CD14-positive monocyte (primary cell): ENCODE results near the gene OPRM1. TPM values are rescaled to one million over a fixed set of nuclear protein-coding genes. Genes with fewer than 3 reads are reported as not detected.

Experiments
- DNase-seq, 3 donors: peaks; one replicate each; pipeline ENCODE4 v3.0.0-alpha.2; 2011 to 2022
- H2AFZ ChIP-seq: 2 replicates; pipeline ENCODE4 v1.6.0; 2012; ENCODE audit warnings: mild to moderate bottlenecking, low read depth, low read length, inconsistent platforms; ENCODE audit not compliant: insufficient read depth, poor library complexity, severe bottlenecking
- H3K27ac ChIP-seq, 2 donors: 1 replicate in 1 of 2; 2 replicates in 1 of 2; pipeline ENCODE4 v1.5.1; 2012 to 2013; ENCODE audit warnings: low read length in 2 of 2, control low read depth in 1 of 2, inconsistent platforms in 1 of 2, low read depth in 1 of 2, mild to moderate bottlenecking in 1 of 2
- H3K27me3 ChIP-seq, 2 donors: one replicate each; pipeline versions ENCODE4 v1.6.0 to v1.6.1; 2011 to 2013; ENCODE audit warnings: low read length in 2 of 2; ENCODE audit not compliant: control insufficient read depth in 2 of 2, insufficient read depth in 2 of 2
- H3K36me3 ChIP-seq, 2 donors: replicated peaks in 1 of 2; 1 replicate in 1 of 2; 2 replicates in 1 of 2; pipeline versions ENCODE4 v1.5.1 to v1.6.1; 2012 to 2013; ENCODE audit warnings: low read length in 2 of 2, control low read depth in 1 of 2, inconsistent platforms in 1 of 2, mild to moderate bottlenecking in 1 of 2; ENCODE audit not compliant: insufficient read depth in 2 of 2, control insufficient read depth in 1 of 2
- H3K4me1 ChIP-seq, 2 donors: 1 replicate in 1 of 2; 2 replicates in 1 of 2; pipeline versions ENCODE4 v1.5.1 to v1.6.1; 2012 to 2013; ENCODE audit warnings: low read length in 2 of 2, control low read depth in 1 of 2, inconsistent platforms in 1 of 2, mild to moderate bottlenecking in 1 of 2, moderate library complexity in 1 of 2; ENCODE audit not compliant: insufficient read depth in 2 of 2, control insufficient read depth in 1 of 2
- H3K4me2 ChIP-seq: replicated peaks from 2 replicates; pipeline ENCODE3; 2012; ENCODE audit warnings: low read length, moderate library complexity, mild to moderate bottlenecking; ENCODE audit not compliant: poor library complexity, severe bottlenecking; ENCODE audit errors: extremely low read depth
- H3K4me3 ChIP-seq, 3 experiments: fragments of 200-600 bp in 1 of 3; sonication (generic) in 1 of 3; replicated peaks in 1 of 3; 1 replicate in 2 of 3; 2 replicates in 1 of 3; pipeline ENCODE4 v1.5.1; 2011 to 2013; ENCODE audit warnings: low read length in 3 of 3, mild to moderate bottlenecking in 3 of 3, control low read depth in 2 of 3, low read depth in 2 of 3, inconsistent platforms in 1 of 3, moderate library complexity in 1 of 3
- H3K79me2 ChIP-seq: 2 replicates; pipeline ENCODE4 v1.6.0; 2012; ENCODE audit warnings: mild to moderate bottlenecking, control low read depth, inconsistent platforms, low read length, moderate library complexity; ENCODE audit not compliant: insufficient read depth
- H3K9ac ChIP-seq: 2 replicates; pipeline ENCODE4 v1.6.0; 2017; ENCODE audit warnings: low read length, mild to moderate bottlenecking; ENCODE audit not compliant: insufficient read depth, poor library complexity, severe bottlenecking
- H3K9me3 ChIP-seq, 2 donors: replicated peaks in 1 of 2; 1 replicate in 1 of 2; 2 replicates in 1 of 2; pipeline versions ENCODE4 v1.5.1 to v1.6.1; 2012 to 2013; ENCODE audit warnings: low read length in 2 of 2, control low read depth in 1 of 2; ENCODE audit not compliant: control insufficient read depth in 1 of 2, insufficient read depth in 1 of 2
- H4K20me1 ChIP-seq: 2 replicates; pipeline ENCODE4 v1.6.0; 2012; ENCODE audit warnings: mild to moderate bottlenecking, low read length, control low read depth, moderate library complexity; ENCODE audit not compliant: insufficient read depth
- H3K27ac Mint-ChIP-seq, 7 donors: one replicate each; pipeline ENCODE4 v1.8.0; 2020; ENCODE audit warnings: mild to moderate bottlenecking in 7 of 7, mixed read lengths in 7 of 7, moderate library complexity in 6 of 7, inconsistent platforms in 2 of 7
- H3K27me3 Mint-ChIP-seq, 3 donors: one replicate each; pipeline ENCODE4 v1.8.0; 2021 to 2022; ENCODE audit warnings: low read depth in 3 of 3, mild to moderate bottlenecking in 3 of 3, mixed read lengths in 3 of 3, moderate library complexity in 3 of 3, inconsistent platforms in 1 of 3
- H3K36me3 Mint-ChIP-seq, 2 donors: one replicate each; pipeline ENCODE4 v1.8.0; 2020; ENCODE audit warnings: mixed read lengths in 2 of 2, inconsistent platforms in 1 of 2, mild to moderate bottlenecking in 1 of 2
- H3K4me1 Mint-ChIP-seq: one replicate; pipeline ENCODE4 v1.8.0; 2020; ENCODE audit warnings: mild to moderate bottlenecking, mixed read lengths
- H3K4me3 Mint-ChIP-seq, 2 donors: one replicate each; pipeline ENCODE4 v1.8.0; 2020; ENCODE audit warnings: mild to moderate bottlenecking in 2 of 2, mixed read lengths in 2 of 2, moderate library complexity in 1 of 2
- H3K9me3 Mint-ChIP-seq, 7 donors: one replicate each; pipeline ENCODE4 v1.8.0; 2020 to 2022; ENCODE audit warnings: mixed read lengths in 7 of 7, mild to moderate bottlenecking in 6 of 7, moderate library complexity in 6 of 7, inconsistent platforms in 2 of 7
- WGBS: methylation state at CpG from one replicate; pipeline ENCODE4 v1.1.5; 2013; ENCODE audit warnings: missing lambda C conversion rate; ENCODE audit not compliant: insufficient coverage; 5-methylcytosine and 5-hydroxymethylcytosine counted together
- intact Hi-C, 2 donors: fragments of 100-400 bp; cut with micrococcal nuclease; formaldehyde crosslinking; loops; one replicate each; pipeline versions ENCODE4 v1.15.0 to v1.15.1; 2023
- polyA plus RNA-seq, 3 donors: library from polyadenylated mRNA; depleted of rRNA in 1 of 3; unstranded in 2 of 3; stranded (reverse) in 1 of 3; fragments of 300-500 nt in 2 of 3; fragments of >200 nt in 1 of 3; fragmentation: Illumina TruSeq in 2 of 3; gene quantifications; 1 replicate in 2 of 3; 2 replicates in 1 of 3; pipeline ENCODE4 v1.2.3, GENCODE V29; 2012 to 2021
- TF ChIP-seq, protein P1 (sequence below): fragments of 200-600 bp; IDR thresholded peaks from one replicate; pipeline ENCODE4 v1.8.0; 2022; ENCODE audit warnings: antibody characterized with exemption, mild to moderate bottlenecking

The OPRM1 gene
- polyA plus RNA-seq, 3 donors, result not detected

- Histone ChIP-seq H3K9me3 (no peaks in the 10 kb centered on the region), H3K36me3 (peaks cover 41 to 70% of the 10 kb centered on the region in 2 donors), H3K79me2 (peaks cover 80% of the 10 kb centered on the region), H4K20me1 (peaks cover 45% of the 10 kb centered on the region), H3K9ac (no peak overlapping the region), H3K4me3 (no peak overlapping the region), H3K27me3 (no peaks in the 10 kb centered on the region), H2AFZ (no peak overlapping the region), H3K27ac (peak overlapping the region in 1 of 2 donors; percentile 46), H3K4me2 (no peak overlapping the region), H3K4me1 (peaks cover 4 to 17% of the 10 kb centered on the region in 2 donors)
- H3K27ac Mint-ChIP-seq, result peak overlapping the region in 5 of 7 donors; percentile 31 to 80 (median 61)
- H3K4me1 Mint-ChIP-seq, result peaks cover 14% of the 10 kb centered on the region
- TF ChIP-seq, protein P1, sequence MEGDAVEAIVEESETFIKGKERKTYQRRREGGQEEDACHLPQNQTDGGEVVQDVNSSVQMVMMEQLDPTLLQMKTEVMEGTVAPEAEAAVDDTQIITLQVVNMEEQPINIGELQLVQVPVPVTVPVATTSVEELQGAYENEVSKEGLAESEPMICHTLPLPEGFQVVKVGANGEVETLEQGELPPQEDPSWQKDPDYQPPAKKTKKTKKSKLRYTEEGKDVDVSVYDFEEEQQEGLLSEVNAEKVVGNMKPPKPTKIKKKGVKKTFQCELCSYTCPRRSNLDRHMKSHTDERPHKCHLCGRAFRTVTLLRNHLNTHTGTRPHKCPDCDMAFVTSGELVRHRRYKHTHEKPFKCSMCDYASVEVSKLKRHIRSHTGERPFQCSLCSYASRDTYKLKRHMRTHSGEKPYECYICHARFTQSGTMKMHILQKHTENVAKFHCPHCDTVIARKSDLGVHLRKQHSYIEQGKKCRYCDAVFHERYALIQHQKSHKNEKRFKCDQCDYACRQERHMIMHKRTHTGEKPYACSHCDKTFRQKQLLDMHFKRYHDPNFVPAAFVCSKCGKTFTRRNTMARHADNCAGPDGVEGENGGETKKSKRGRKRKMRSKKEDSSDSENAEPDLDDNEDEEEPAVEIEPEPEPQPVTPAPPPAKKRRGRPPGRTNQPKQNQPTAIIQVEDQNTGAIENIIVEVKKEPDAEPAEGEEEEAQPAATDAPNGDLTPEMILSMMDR, result no peak
- intact Hi-C loops, result no loop called here
- peaks cover 59 to 81% of the 10 kb centered on the region in 2 donors for H3K36me3 Mint-ChIP-seq
- peaks cover 0 to 2% (median 0%) of the 10 kb centered on the region in 3 donors for H3K27me3 Mint-ChIP-seq
- no peak overlapping the region for H3K4me3 Mint-ChIP-seq
- 94% methylated on average over 7 of the region's 8 CpGs for WGBS
- no peaks in the 10 kb centered on the region for H3K9me3 Mint-ChIP-seq
- no peak for DNase-seq
These were observed 202.5 kb downstream of the OPRM1 start for GRCh38 chr6:154241581-154241980.

DNA sequence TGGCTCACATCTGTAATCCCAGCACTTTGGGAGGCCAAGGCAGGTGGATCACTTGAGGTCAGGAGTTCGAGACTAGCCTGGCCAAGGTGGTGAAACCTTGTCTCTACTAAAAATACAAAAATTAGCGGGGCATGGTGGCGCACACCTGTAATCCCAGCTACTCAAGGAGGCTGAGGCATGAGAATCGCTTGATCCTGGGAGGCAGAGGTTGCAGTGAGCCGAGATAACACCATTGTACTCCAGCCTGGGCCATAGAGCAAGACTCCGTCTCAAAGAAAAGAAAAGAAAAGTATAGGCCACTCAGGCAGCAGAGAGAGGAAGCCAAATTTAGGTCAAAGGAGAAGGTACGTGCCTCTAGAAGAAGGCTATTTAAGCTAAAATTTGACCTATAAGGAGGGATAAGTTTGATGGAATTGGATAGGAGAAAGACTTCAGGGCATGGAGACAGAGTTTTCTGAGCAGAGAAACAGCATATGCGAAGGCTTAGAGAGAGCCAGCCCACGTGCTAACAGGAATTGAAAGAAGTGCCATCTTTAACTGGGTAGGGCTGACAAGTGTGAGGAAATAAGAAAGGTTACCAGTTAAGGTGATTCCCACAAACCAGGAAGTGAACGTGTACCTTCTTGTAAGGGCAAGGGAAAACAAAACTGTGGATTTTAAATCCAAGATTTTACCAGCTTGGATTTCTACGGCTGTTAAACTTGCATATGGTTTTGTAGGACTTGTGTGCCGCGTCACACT is 203.7 kb downstream of the OPRM1 start:
- intact Hi-C loops, result no loop called here
- no peak overlapping the region for H3K4me3 Mint-ChIP-seq
- WGBS, result 92% methylated on average over 9 of the region's 13 CpGs

More for the DNA sequence above, 203.7 kb downstream of the OPRM1 start:
- H2AFZ ChIP-seq, result no peak overlapping the region
- DNase-seq, result no peak
- H4K20me1 ChIP-seq, result peaks cover 38% of the 10 kb centered on the region
- H3K27ac ChIP-seq, result peak overlapping the region in 1 of 2 donors; percentile 28
- Mint-ChIP-seq H3K36me3 (peaks cover 54 to 74% of the 10 kb centered on the region in 2 donors), H3K9me3 (no peaks in the 10 kb centered on the region), H3K27ac (peak overlapping the region in 3 of 7 donors; percentile 1 to 67 (median 15)), H3K27me3 (peaks cover 0 to 1% (median 0%) of the 10 kb centered on the region in 3 donors), H3K4me1 (peaks cover 26% of the 10 kb centered on the region)
- H3K4me3 ChIP-seq, result no peak overlapping the region
- peaks cover 16 to 29% of the 10 kb centered on the region in 2 donors for H3K4me1 ChIP-seq
- H3K9me3 ChIP-seq, result no peaks in the 10 kb centered on the region
- no peak overlapping the region for H3K9ac ChIP-seq
- peaks cover 38 to 61% of the 10 kb centered on the region in 2 donors for H3K36me3 ChIP-seq
- no peak overlapping the region for H3K4me2 ChIP-seq
- H3K79me2 ChIP-seq, result peaks cover 88% of the 10 kb centered on the region
- TF ChIP-seq, protein P1, result no peak
- no peaks in the 10 kb centered on the region for H3K27me3 ChIP-seq
